ENCODE data around the gene ZNF77. TPM values are rescaled to one million over a fixed set of nuclear protein-coding genes. Genes with fewer than 3 reads are reported as not detected.

Gene ZNF77
- total RNA-seq, 1 experiment from 2014 or later: 5.1 TPM

GRCh38 chr19:2963122-2963521 lies 18.4 kb upstream of the ZNF77 start:
- DNase-seq: no peak
- Histone ChIP-seq H4K20me1 (ENCODE audit: low read length) (no peaks in the 10 kb centered on the region), H3K79me2 (ENCODE audit: low read length) (no peaks in the 10 kb centered on the region), H3K36me3 (ENCODE audit: low read depth, low read length) (no peaks in the 10 kb centered on the region), H3K27ac (ENCODE audit: low read length) (no peak overlapping the region), H3F3A (ENCODE audit: low read length, unreplicated experiment) (no peaks in the 10 kb centered on the region), H3K9me2 (replicated peaks; ENCODE audit: low read length) (no peaks in the 10 kb centered on the region), H3K9ac (ENCODE audit: low read length) (no peak overlapping the region), H3K27me3 (ENCODE audit: low read length) (no peaks in the 10 kb centered on the region), H3K4me2 (ENCODE audit: low read length) (no peak overlapping the region), H2AFZ (ENCODE audit: low read length) (no peak overlapping the region), H3K4me1 (ENCODE audit: insufficient read depth, low read length) (no peaks in the 10 kb centered on the region), H3K9me3 (ENCODE audit: low read length) (no peaks in the 10 kb centered on the region), H3K4me3 (ENCODE audit: low read length) (no peak overlapping the region)
- intact Hi-C loops (cut with micrococcal nuclease): no loop called here
- TF ChIP-seq EZH2 (IDR thresholded peaks at IDR 0.05; ENCODE audit: low read length, unreplicated experiment): no peak
- TF ChIP-seq CTCF (conservative IDR thresholded peaks at IDR 0.05; ENCODE audit: low read depth, low read length): no peak
- TF ChIP-seq EZH2phosphoT487 (IDR thresholded peaks at IDR 0.05; ENCODE audit: borderline replicate concordance, low read length): no peak
- ATAC-seq: no peak
- ChIA-PET POLR2A (ENCODE audit: unreplicated experiment) (no interaction called here), CTCF (interaction anchor here (0.6 to 1.1 kb wide), 4 partner anchors 12 to 145 kb away, joined by 3 to 6 read pairs (median 3); no protein-coding TSS in a partner anchor)
- no TSS peak for BruUV-seq (replicated peaks)

GRCh38 chr19:2962018-2962670 lies 17.4 kb upstream of the ZNF77 start:
- Histone ChIP-seq H3K36me3 (ENCODE audit: low read depth, low read length) (no peaks in the 10 kb centered on the region), H2AFZ (ENCODE audit: low read length) (no peak overlapping the region), H3K4me2 (ENCODE audit: low read length) (no peak overlapping the region), H3K9me3 (ENCODE audit: low read length) (no peaks in the 10 kb centered on the region), H3K9me2 (replicated peaks; ENCODE audit: low read length) (no peaks in the 10 kb centered on the region), H3K27ac (ENCODE audit: low read length) (no peak overlapping the region), H3K79me2 (ENCODE audit: low read length) (no peaks in the 10 kb centered on the region), H3F3A (ENCODE audit: low read length, unreplicated experiment) (no peaks in the 10 kb centered on the region), H3K9ac (ENCODE audit: low read length) (no peak overlapping the region), H4K20me1 (ENCODE audit: low read length) (no peaks in the 10 kb centered on the region), H3K27me3 (ENCODE audit: low read length) (no peaks in the 10 kb centered on the region), H3K4me1 (ENCODE audit: insufficient read depth, low read length) (no peaks in the 10 kb centered on the region), H3K4me3 (ENCODE audit: low read length) (no peak overlapping the region)
- intact Hi-C loops (cut with micrococcal nuclease): no loop called here
- BruUV-seq (replicated peaks): no TSS peak
- no peak for TF ChIP-seq EZH2phosphoT487 (IDR thresholded peaks at IDR 0.05; ENCODE audit: borderline replicate concordance, low read length)
- TF ChIP-seq CTCF (conservative IDR thresholded peaks at IDR 0.05; ENCODE audit: low read depth, low read length): peak; percentile 70
- ATAC-seq (no peak), DNase-seq (peak; percentile 67)
- CTCF ChIA-PET: interaction anchor here (0.9 to 1.1 kb wide), 2 partner anchors 142 to 146 kb away, joined by 4 to 6 read pairs; no protein-coding TSS in a partner anchor
- POLR2A ChIA-PET (ENCODE audit: unreplicated experiment): no interaction called here

- BruUV-seq (replicated peaks): no TSS peak
- no peak overlapping the region for H3K4me2 ChIP-seq (ENCODE audit: low read length)
- DNase-seq: no peak
- H3K9me3 ChIP-seq (ENCODE audit: low read length): no peaks in the 10 kb centered on the region
- no peaks in the 10 kb centered on the region for H3K27me3 ChIP-seq (ENCODE audit: low read length)
- H3K27ac ChIP-seq (ENCODE audit: low read length): no peak overlapping the region
- H3F3A ChIP-seq (ENCODE audit: low read length, unreplicated experiment): no peaks in the 10 kb centered on the region
- CTCF ChIA-PET: no interaction called here
- intact Hi-C loops (cut with micrococcal nuclease): no loop called here
- TF ChIP-seq EZH2phosphoT487 (IDR thresholded peaks at IDR 0.05; ENCODE audit: borderline replicate concordance, low read length): no peak
- TF ChIP-seq CTCF (conservative IDR thresholded peaks at IDR 0.05; ENCODE audit: low read depth, low read length): no peak
- TF ChIP-seq EZH2 (IDR thresholded peaks at IDR 0.05; ENCODE audit: low read length, unreplicated experiment): no peak
- POLR2A ChIA-PET (ENCODE audit: unreplicated experiment): interaction anchor here (0.6 kb wide), 1 partner anchor 54 kb away, joined by 4 read pairs; no protein-coding TSS in a partner anchor
- no peak for ATAC-seq
- H3K9me2 ChIP-seq (replicated peaks; ENCODE audit: low read length): no peaks in the 10 kb centered on the region
- H3K36me3 ChIP-seq (ENCODE audit: low read depth, low read length): no peaks in the 10 kb centered on the region
- H3K9ac ChIP-seq (ENCODE audit: low read length): no peak overlapping the region
- no peak overlapping the region for H2AFZ ChIP-seq (ENCODE audit: low read length)
- no peak overlapping the region for H3K4me3 ChIP-seq (ENCODE audit: low read length)
- H3K79me2 ChIP-seq (ENCODE audit: low read length): no peaks in the 10 kb centered on the region
- no peaks in the 10 kb centered on the region for H3K4me1 ChIP-seq (ENCODE audit: insufficient read depth, low read length)
- H4K20me1 ChIP-seq (ENCODE audit: low read length): no peaks in the 10 kb centered on the region
These were observed 15.3 kb upstream of the ZNF77 start for GRCh38 chr19:2960120-2960519.
